Mucosa of descending colon (tissue), 3 donors: ENCODE results near the gene RAB6B. TPM values are rescaled to one million over a fixed set of nuclear protein-coding genes. Genes with fewer than 3 reads are reported as not detected.

Experiments used
- ATAC-seq: fragments of 200-7000 bp; cut with Tn5 transposase; one replicate; pipeline ENCODE4 v1.9.1; 2020; ENCODE audit warnings: mild to moderate bottlenecking, moderate library complexity
- DNase-seq, 3 donors: peaks; one replicate each; pipeline ENCODE4 v3.0.0-alpha.2; 2020
- H3K36me3 ChIP-seq: fragments of 200-600 bp; one replicate; pipeline ENCODE4 v1.8.0; 2021; ENCODE audit warnings: low read depth, mild to moderate bottlenecking
- H3K4me1 ChIP-seq: fragments of 200-600 bp; one replicate; pipeline ENCODE4 v1.8.0; 2021; ENCODE audit warnings: low read depth, mild to moderate bottlenecking
- H3K4me3 ChIP-seq: fragments of 200-600 bp; one replicate; pipeline ENCODE4 v1.8.0; 2021; ENCODE audit warnings: mild to moderate bottlenecking
- H3K9me3 ChIP-seq: fragments of 200-600 bp; one replicate; pipeline ENCODE4 v1.8.0; 2021; ENCODE audit warnings: mild to moderate bottlenecking
- intact Hi-C, 2 donors: fragments of 100-400 bp; cut with DNase I in 1 of 2; cut with micrococcal nuclease in 1 of 2; formaldehyde crosslinking; loops; one replicate each; pipeline versions ENCODE4 v1.11.0 to v1.11.1; 2022; cut with DNase I, micrococcal nuclease
- total RNA-seq, 3 donors: library from RNA; stranded (reverse); fragmentation: NEBNext Ultra II Directional in 2 of 3; extraction: Animal tissue kit (Norgen Biotek cat#: 25700) in 2 of 3; gene quantifications; one replicate each; pipeline versions ENCODE4 v1.2.1 to v1.2.4, GENCODE V29; 2021 to 2023
- TF ChIP-seq, protein P1 (sequence below): fragments of 200-600 bp; IDR thresholded peaks from one replicate; pipeline ENCODE4 v1.8.0; 2022; ENCODE audit warnings: antibody characterized with exemption, mild to moderate bottlenecking
- donor health status: DM: no; HTN: no; CAD: no; lungs with moderate emphysema.
- donor health status: DM: no; HTN: no; CAD: no.
- donor health status: DM: no; HTN: yes; CAD: no.

Gene RAB6B
- total RNA-seq, 3 donors from 2014 or later: 4.1 to 11.6 (median 4.8) TPM

GRCh38 chr3:133933097-133934024, 37.7 kb upstream of the RAB6B start:
- TF ChIP-seq, protein P1, sequence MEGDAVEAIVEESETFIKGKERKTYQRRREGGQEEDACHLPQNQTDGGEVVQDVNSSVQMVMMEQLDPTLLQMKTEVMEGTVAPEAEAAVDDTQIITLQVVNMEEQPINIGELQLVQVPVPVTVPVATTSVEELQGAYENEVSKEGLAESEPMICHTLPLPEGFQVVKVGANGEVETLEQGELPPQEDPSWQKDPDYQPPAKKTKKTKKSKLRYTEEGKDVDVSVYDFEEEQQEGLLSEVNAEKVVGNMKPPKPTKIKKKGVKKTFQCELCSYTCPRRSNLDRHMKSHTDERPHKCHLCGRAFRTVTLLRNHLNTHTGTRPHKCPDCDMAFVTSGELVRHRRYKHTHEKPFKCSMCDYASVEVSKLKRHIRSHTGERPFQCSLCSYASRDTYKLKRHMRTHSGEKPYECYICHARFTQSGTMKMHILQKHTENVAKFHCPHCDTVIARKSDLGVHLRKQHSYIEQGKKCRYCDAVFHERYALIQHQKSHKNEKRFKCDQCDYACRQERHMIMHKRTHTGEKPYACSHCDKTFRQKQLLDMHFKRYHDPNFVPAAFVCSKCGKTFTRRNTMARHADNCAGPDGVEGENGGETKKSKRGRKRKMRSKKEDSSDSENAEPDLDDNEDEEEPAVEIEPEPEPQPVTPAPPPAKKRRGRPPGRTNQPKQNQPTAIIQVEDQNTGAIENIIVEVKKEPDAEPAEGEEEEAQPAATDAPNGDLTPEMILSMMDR: no peak
- no peak overlapping the region for H3K4me3 ChIP-seq
- DNase-seq (no peak), ATAC-seq (no peak)
- H3K36me3 ChIP-seq: no peaks in the 10 kb centered on the region
- peaks cover 7% of the 10 kb centered on the region for H3K4me1 ChIP-seq
- intact Hi-C loops: no loop called here
- no peaks in the 10 kb centered on the region for H3K9me3 ChIP-seq

DNA sequence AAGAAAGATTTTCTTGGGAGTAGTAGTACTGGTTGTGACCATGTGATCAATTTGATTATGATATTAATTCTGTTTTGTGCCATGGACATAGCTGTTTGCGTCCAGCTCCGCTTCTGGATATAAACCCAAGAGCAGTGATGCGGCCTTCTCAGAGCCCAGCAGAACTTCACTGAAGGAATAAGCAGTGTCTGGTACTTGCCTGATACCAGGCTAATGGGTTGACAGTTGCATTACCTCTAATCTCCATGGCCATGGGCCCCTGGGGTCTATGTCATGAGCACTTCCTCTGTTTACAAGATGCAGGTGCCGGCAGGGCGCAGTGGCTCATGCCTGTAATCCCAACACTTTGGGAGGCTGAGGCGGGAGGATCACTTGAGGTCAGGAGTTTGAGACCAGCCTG, 36.3 kb upstream of the RAB6B start:
- TF ChIP-seq, protein P1: no peak
- no peaks in the 10 kb centered on the region for H3K36me3 ChIP-seq
- ATAC-seq: no peak
- no peak for DNase-seq
- H3K4me1 ChIP-seq: peaks cover 12% of the 10 kb centered on the region
- H3K4me3 ChIP-seq: no peak overlapping the region
- H3K9me3 ChIP-seq: no peaks in the 10 kb centered on the region
- intact Hi-C loops: no loop called here

- intact Hi-C loops: no loop called here
Observed at GRCh38 chr3:133931084-133931483, 35.4 kb upstream of the RAB6B start.

GRCh38 chr3:133930341-133930933, 34.8 kb upstream of the RAB6B start:
- H3K36me3 ChIP-seq: no peaks in the 10 kb centered on the region
- no peaks in the 10 kb centered on the region for H3K9me3 ChIP-seq
- intact Hi-C loops: no loop called here
- H3K4me3 ChIP-seq: no peak overlapping the region
- DNase-seq (peak in 1 of 3 donors; percentile 38), ATAC-seq (no peak)
- TF ChIP-seq, protein P1: no peak
- H3K4me1 ChIP-seq: peaks cover 12% of the 10 kb centered on the region

More at GRCh38 chr3:133931084-133931483, 35.4 kb upstream of the RAB6B start:
- no peak for ATAC-seq
- no peak for DNase-seq
- TF ChIP-seq, protein P1: no peak
- H3K9me3 ChIP-seq: no peaks in the 10 kb centered on the region
- H3K4me3 ChIP-seq: no peak overlapping the region
- H3K4me1 ChIP-seq: peaks cover 12% of the 10 kb centered on the region
- H3K36me3 ChIP-seq: no peaks in the 10 kb centered on the region

DNA sequence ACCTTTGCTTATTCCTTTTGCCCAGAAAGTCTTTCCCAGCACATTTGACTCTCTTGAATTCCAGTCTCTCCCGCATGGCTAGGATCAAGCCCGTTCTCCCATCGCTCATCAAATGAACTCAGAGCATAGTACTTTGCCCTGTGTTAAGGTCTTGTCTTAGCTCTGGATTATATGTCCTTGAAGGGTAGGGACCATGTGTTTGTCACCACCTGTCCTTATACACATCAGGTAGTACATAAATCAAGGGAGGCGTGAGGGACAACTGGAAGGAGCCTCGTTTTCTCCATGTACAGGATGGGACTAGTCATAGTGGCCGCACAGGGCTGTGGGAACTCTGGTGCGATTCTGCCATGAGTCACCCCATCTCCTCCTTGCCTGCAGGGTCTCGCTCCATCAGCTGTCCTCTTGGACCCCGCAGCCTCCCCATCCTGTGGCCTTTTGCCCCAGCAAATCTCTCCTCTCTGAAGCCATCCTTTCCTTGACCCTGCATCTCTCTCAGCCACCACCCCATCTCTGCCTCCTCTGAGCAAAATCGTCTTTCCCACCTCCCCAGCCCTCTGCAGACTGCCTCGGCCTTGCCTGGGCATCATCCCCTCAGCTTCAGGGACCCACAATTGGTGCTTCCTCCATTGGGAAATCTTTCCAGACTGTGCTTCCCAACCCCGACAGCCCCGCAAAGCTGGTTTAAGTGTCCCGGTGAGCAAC, 33.4 kb upstream of the RAB6B start:
- Histone ChIP-seq H3K4me1 (peaks cover 5% of the 10 kb centered on the region), H3K4me3 (no peak overlapping the region), H3K36me3 (no peaks in the 10 kb centered on the region), H3K9me3 (no peaks in the 10 kb centered on the region)
- intact Hi-C loops: loop anchor here (5.0 kb wide), 1 partner anchor 107 kb away; no protein-coding TSS in a partner anchor
- TF ChIP-seq, protein P1: no peak
- DNase-seq (no peak), ATAC-seq (no peak)
